ENCODE measurements around the gene BIN2. TPM values are rescaled to one million over a fixed set of nuclear protein-coding genes. Genes with fewer than 3 reads are reported as not detected.

BIN2 gene
- total and polyA plus RNA-seq, 2 of the 13 experiments (the other 11 are each of a cell fraction or from before 2014, with no cell fraction given), result not detected

DNA sequence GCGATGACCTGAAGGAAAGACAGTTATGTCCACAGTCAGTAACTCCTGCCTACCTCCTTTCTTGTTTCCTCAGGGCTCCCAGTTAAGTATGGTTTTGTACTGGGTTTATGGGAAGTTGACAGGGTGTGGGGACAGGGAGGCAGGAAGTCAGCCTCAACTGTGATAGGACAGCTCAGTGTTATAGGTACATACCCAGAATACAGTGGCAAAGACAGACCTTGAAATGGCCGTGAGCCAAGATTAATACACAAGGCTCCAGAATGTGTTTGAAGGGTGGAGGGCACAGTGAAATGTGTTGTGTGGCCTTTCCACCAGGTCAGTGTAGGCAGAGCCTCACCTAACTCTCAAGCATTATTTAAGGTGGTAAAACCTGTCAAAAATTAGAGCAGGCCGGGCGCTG lies 4.6 kb upstream of the BIN2 start (continued):
- TF ChIP-seq, protein P1, sequence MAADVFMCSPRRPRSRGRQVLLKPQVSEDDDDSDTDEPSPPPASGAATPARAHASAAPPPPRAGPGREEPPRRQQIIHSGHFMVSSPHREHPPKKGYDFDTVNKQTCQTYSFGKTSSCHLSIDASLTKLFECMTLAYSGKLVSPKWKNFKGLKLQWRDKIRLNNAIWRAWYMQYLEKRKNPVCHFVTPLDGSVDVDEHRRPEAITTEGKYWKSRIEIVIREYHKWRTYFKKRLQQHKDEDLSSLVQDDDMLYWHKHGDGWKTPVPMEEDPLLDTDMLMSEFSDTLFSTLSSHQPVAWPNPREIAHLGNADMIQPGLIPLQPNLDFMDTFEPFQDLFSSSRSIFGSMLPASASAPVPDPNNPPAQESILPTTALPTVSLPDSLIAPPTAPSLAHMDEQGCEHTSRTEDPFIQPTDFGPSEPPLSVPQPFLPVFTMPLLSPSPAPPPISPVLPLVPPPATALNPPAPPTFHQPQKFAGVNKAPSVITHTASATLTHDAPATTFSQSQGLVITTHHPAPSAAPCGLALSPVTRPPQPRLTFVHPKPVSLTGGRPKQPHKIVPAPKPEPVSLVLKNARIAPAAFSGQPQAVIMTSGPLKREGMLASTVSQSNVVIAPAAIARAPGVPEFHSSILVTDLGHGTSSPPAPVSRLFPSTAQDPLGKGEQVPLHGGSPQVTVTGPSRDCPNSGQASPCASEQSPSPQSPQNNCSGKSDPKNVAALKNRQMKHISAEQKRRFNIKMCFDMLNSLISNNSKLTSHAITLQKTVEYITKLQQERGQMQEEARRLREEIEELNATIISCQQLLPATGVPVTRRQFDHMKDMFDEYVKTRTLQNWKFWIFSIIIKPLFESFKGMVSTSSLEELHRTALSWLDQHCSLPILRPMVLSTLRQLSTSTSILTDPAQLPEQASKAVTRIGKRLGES (CRISPR knock-in tag; IDR thresholded peaks at IDR 0.05; ENCODE audit: borderline replicate concordance), result no peak
- TF ChIP-seq ZNF652 (CRISPR knock-in tag; IDR thresholded peaks at IDR 0.05; ENCODE audit: borderline replicate concordance, low read depth) (no peak), CAMTA2 (CRISPR knock-in tag; IDR thresholded peaks at IDR 0.05; ENCODE audit: borderline replicate concordance) (no peak), SNAPC2 (CRISPR knock-in tag; IDR thresholded peaks at IDR 0.05) (no peak), ZNF720 (CRISPR knock-in tag; IDR thresholded peaks at IDR 0.05) (no peak), SRSF1 (optimal IDR thresholded peaks at IDR 0.05; ENCODE audit: low read depth, low read length) (no peak)
- TF ChIP-seq, protein P2, sequence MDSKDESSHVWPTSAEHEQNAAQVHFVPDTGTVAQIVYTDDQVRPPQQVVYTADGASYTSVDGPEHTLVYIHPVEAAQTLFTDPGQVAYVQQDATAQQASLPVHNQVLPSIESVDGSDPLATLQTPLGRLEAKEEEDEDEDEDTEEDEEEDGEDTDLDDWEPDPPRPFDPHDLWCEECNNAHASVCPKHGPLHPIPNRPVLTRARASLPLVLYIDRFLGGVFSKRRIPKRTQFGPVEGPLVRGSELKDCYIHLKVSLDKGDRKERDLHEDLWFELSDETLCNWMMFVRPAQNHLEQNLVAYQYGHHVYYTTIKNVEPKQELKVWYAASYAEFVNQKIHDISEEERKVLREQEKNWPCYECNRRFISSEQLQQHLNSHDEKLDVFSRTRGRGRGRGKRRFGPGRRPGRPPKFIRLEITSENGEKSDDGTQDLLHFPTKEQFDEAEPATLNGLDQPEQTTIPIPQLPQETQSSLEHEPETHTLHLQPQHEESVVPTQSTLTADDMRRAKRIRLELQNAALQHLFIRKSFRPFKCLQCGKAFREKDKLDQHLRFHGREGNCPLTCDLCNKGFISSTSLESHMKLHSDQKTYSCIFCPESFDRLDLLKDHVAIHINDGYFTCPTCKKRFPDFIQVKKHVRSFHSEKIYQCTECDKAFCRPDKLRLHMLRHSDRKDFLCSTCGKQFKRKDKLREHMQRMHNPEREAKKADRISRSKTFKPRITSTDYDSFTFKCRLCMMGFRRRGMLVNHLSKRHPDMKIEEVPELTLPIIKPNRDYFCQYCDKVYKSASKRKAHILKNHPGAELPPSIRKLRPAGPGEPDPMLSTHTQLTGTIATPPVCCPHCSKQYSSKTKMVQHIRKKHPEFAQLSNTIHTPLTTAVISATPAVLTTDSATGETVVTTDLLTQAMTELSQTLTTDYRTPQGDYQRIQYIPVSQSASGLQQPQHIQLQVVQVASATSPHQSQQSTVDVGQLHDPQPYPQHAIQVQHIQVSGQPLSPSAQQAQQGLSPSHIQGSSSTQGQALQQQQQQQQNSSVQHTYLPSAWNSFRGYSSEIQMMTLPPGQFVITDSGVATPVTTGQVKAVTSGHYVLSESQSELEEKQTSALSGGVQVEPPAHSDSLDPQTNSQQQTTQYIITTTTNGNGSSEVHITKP (CRISPR knock-in tag; IDR thresholded peaks at IDR 0.05; ENCODE audit: low read depth), result no peak

Data from HepG2 (cell line).